ENCODE results near the gene ASB2. TPM values are rescaled to one million over a fixed set of nuclear protein-coding genes. Genes with fewer than 3 reads are reported as not detected.

Gene ASB2
- total and polyA plus RNA-seq, 2 of the 13 experiments (the other 11 are each of a cell fraction or from before 2014, with no cell fraction given) = 0.82 to 4.1 TPM

DNA sequence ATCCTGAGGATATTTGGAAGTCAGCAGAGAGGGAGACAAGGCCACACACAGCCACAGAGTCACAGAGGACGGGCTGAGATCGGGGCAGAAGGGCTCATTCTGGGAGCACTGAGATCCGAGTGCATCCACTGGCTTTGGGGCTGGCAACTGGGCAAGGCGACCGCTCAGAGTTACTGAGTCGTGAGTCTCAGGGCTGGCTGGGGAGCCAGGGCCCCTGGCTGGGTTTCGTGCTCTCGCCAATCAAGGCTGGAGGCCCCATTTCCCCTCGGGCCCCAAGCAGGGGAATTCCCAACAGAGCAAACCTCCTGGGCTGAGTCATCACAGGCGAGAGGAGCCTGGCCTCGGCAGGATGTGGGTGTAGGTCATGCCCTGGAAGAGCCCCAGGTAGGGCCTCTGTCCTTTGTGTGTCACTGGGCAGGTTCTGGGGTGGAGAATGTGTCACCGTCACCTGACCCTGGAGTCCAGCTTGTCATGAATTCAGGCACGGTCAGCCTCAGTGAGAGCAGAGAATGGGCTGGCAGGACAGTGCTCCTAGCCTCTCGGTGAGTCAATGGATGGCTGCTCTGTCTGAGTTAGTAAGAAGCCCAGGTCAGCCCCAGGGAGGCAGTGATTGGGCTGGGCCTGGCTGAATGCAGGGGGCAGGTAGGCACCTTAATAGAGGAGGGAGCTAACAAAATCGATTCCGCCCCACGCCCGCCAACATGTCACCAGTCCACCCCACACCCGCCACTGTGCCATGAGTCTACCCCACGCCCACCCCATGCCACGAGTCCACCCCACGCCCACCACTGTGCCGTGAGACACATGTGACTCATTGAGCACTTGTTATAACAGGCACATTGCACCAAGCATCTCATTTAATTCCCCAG is 16.9 kb downstream of the ASB2 start (continued):
- TF ChIP-seq, protein P1, sequence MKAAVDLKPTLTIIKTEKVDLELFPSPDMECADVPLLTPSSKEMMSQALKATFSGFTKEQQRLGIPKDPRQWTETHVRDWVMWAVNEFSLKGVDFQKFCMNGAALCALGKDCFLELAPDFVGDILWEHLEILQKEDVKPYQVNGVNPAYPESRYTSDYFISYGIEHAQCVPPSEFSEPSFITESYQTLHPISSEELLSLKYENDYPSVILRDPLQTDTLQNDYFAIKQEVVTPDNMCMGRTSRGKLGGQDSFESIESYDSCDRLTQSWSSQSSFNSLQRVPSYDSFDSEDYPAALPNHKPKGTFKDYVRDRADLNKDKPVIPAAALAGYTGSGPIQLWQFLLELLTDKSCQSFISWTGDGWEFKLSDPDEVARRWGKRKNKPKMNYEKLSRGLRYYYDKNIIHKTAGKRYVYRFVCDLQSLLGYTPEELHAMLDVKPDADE (CRISPR knock-in tag; IDR thresholded peaks at IDR 0.05) = no peak
- TF ChIP-seq SRSF4 (IDR thresholded peaks at IDR 0.05; ENCODE audit: low read depth, low read length, poor library complexity, severe bottlenecking) (no peak), GATA4 (IDR thresholded peaks at IDR 0.05; ENCODE audit: borderline replicate concordance, low read depth) (0 out of 2 replicates have a peak, but pooled peaks have one; percentile 68), ZNF549 (CRISPR knock-in tag; IDR thresholded peaks at IDR 0.05) (no peak), TGIF2 (CRISPR knock-in tag; IDR thresholded peaks at IDR 0.05) (peak; percentile 94), MTA3 (CRISPR knock-in tag; IDR thresholded peaks at IDR 0.05) (no peak), CCDC6 (CRISPR knock-in tag; IDR thresholded peaks at IDR 0.05) (no peak; the same call in 1 of the 2 replicates), CEBPB (IDR thresholded peaks at IDR 0.05; ENCODE audit: borderline replicate concordance, low read depth, low read length) (no peak), SNRNP70 (IDR thresholded peaks at IDR 0.05; ENCODE audit: low read depth, low read length) (no peak), ZNF44 (CRISPR knock-in tag; IDR thresholded peaks at IDR 0.05) (no peak), TRIM24 (CRISPR knock-in tag; IDR thresholded peaks at IDR 0.05) (peak; percentile 80), RFXANK (CRISPR knock-in tag; IDR thresholded peaks at IDR 0.05) (peak; percentile 87; the same call in 1 of the 2 replicates), ETV6 (CRISPR knock-in tag; conservative IDR thresholded peaks at IDR 0.05) (0 out of 2 replicates have a peak, but pooled peaks have one; percentile 58), KDM5B (CRISPR knock-in tag; IDR thresholded peaks at IDR 0.05; ENCODE audit: borderline replicate concordance) (peak; percentile 77; the same call in 1 of the 2 replicates), ZNF550 (CRISPR knock-in tag; IDR thresholded peaks at IDR 0.05; ENCODE audit: borderline replicate concordance) (no peak), AHR (CRISPR knock-in tag; IDR thresholded peaks at IDR 0.05) (peak; percentile 93; the same call in 1 of the 2 replicates), ELF1 (CRISPR knock-in tag; IDR thresholded peaks at IDR 0.05) (peak; percentile 45), ZIK1 (CRISPR knock-in tag; IDR thresholded peaks at IDR 0.05; ENCODE audit: borderline replicate concordance, low read depth) (peak; percentile 72; the same call in 1 of the 2 replicates), ZNF501 (CRISPR knock-in tag; IDR thresholded peaks at IDR 0.05) (peak; percentile 73)
- TF ChIP-seq, protein P2, sequence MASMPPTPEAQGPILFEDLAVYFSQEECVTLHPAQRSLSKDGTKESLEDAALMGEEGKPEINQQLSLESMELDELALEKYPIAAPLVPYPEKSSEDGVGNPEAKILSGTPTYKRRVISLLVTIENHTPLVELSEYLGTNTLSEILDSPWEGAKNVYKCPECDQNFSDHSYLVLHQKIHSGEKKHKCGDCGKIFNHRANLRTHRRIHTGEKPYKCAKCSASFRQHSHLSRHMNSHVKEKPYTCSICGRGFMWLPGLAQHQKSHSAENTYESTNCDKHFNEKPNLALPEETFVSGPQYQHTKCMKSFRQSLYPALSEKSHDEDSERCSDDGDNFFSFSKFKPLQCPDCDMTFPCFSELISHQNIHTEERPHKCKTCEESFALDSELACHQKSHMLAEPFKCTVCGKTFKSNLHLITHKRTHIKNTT (CRISPR knock-in tag; IDR thresholded peaks at IDR 0.05) = no peak
- TF ChIP-seq, protein P3, sequence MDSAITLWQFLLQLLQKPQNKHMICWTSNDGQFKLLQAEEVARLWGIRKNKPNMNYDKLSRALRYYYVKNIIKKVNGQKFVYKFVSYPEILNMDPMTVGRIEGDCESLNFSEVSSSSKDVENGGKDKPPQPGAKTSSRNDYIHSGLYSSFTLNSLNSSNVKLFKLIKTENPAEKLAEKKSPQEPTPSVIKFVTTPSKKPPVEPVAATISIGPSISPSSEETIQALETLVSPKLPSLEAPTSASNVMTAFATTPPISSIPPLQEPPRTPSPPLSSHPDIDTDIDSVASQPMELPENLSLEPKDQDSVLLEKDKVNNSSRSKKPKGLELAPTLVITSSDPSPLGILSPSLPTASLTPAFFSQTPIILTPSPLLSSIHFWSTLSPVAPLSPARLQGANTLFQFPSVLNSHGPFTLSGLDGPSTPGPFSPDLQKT (CRISPR knock-in tag; IDR thresholded peaks at IDR 0.05; ENCODE audit: borderline replicate concordance) = no peak
- TF ChIP-seq, protein P4, sequence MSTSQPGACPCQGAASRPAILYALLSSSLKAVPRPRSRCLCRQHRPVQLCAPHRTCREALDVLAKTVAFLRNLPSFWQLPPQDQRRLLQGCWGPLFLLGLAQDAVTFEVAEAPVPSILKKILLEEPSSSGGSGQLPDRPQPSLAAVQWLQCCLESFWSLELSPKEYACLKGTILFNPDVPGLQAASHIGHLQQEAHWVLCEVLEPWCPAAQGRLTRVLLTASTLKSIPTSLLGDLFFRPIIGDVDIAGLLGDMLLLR (CRISPR knock-in tag; IDR thresholded peaks at IDR 0.05) = no peak
- TF ChIP-seq, protein P5, sequence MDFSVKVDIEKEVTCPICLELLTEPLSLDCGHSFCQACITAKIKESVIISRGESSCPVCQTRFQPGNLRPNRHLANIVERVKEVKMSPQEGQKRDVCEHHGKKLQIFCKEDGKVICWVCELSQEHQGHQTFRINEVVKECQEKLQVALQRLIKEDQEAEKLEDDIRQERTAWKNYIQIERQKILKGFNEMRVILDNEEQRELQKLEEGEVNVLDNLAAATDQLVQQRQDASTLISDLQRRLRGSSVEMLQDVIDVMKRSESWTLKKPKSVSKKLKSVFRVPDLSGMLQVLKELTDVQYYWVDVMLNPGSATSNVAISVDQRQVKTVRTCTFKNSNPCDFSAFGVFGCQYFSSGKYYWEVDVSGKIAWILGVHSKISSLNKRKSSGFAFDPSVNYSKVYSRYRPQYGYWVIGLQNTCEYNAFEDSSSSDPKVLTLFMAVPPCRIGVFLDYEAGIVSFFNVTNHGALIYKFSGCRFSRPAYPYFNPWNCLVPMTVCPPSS (IDR thresholded peaks at IDR 0.05) = no peak
- TF ChIP-seq, protein P6, sequence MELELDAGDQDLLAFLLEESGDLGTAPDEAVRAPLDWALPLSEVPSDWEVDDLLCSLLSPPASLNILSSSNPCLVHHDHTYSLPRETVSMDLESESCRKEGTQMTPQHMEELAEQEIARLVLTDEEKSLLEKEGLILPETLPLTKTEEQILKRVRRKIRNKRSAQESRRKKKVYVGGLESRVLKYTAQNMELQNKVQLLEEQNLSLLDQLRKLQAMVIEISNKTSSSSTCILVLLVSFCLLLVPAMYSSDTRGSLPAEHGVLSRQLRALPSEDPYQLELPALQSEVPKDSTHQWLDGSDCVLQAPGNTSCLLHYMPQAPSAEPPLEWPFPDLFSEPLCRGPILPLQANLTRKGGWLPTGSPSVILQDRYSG (CRISPR knock-in tag; IDR thresholded peaks at IDR 0.05) = no peak
